ENCODE results near the gene VLDLR.

VLDLR gene

GRCh38 chr9:2621722-2622460, at the start of gene VLDLR:
TSS of gene VLDLR (plus strand) at chr9:2621787. CDS start at chr9:2622190, 403 bp downstream.
- DNase-seq (ENCODE audit: low read depth), result no peak

DNA sequence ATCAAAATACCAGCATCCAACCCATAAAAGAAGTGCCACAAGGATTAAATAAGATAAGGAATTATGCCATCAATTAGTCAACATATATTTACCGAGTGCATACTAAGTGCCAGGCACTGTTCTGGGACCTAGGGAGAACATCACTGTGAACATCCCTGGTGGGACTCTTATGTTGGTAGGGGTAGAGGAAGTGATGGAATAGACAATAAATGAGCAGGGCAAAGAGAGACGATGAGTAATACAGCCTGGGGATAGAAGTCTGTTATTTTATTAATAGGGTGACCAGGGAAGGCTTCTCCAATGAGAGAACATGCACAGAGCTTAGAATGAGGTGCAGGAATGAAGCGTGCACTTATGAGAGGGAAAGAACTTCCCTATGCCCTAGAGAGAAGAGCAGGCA, 47.4 kb upstream of the VLDLR start:
- DNase-seq (ENCODE audit: low read depth), result no peak

DNA sequence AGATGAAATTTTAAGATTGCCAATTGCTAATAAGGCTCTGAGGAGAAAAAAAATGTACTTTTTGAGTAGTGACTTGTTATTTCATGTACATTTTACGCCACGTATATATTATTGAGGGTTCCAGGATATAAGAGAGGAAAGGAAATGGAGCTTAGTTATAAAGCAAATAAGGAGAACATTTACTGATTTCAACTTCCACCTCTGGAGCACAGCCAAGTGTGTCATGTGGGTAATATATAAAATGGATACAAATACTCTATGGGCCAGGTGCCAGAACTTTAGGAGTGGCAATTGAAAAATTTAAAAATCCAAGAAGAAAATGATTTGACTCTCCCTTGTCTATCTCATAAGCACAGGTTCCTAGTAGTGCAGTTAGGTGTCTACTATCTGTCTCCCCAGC, 45.0 kb upstream of the VLDLR start:
- DNase-seq (ENCODE audit: low read depth), result no peak

- no peak for DNase-seq (ENCODE audit: low read depth)
These were observed 38.1 kb upstream of the VLDLR start for GRCh38 chr9:2583308-2584013.

- no peak for DNase-seq (ENCODE audit: low read depth)
These were observed 29.6 kb upstream of the VLDLR start for GRCh38 chr9:2591967-2592366.

- no peak for DNase-seq (ENCODE audit: low read depth)
These were observed 27.8 kb upstream of the VLDLR start for GRCh38 chr9:2593744-2594143.

GRCh38 chr9:2595973-2596372, 25.6 kb upstream of the VLDLR start:
- no peak for DNase-seq (ENCODE audit: low read depth)

GRCh38 chr9:2597483-2597882, 24.1 kb upstream of the VLDLR start:
- no peak for DNase-seq (ENCODE audit: low read depth)

DNA sequence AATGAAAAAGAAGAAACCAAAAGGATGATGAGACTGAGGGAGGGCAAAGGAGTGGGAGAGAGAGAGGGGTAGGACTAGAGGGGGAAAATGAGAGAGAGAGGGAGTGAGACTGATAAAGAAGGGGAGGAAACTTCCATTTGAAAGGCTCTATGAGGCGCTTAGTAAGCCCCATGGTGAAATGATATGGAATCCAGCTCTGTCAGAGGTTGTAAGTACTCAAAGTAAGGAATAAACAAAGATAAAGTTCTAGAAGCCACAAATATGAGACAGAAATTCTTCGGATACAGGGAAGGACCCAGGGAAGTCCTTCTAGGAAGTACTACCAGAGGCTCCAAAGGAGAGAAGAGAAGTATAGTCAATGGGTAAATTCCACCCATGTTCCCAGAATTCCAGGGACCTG, 21.7 kb upstream of the VLDLR start:
- DNase-seq (ENCODE audit: low read depth), result no peak

DNA sequence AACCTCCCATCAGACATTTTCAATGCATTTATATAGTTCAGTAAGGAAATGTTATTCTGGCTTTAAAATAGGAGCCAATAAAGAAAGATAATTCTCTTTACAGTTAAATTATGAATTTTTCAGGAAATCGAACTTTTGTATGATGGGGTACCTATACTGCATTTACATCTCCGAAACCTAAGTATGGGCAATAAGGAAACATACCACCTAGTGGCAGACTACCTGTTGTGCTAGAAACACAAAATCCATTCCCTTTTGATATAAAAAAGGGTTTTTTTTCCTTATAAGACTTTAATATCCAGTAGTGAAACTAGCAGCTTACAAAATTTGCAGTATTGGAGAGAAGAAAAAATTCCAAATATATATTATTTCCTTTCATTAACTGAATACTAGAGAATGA, 21.3 kb upstream of the VLDLR start:
- DNase-seq (ENCODE audit: low read depth), result no peak

DNA sequence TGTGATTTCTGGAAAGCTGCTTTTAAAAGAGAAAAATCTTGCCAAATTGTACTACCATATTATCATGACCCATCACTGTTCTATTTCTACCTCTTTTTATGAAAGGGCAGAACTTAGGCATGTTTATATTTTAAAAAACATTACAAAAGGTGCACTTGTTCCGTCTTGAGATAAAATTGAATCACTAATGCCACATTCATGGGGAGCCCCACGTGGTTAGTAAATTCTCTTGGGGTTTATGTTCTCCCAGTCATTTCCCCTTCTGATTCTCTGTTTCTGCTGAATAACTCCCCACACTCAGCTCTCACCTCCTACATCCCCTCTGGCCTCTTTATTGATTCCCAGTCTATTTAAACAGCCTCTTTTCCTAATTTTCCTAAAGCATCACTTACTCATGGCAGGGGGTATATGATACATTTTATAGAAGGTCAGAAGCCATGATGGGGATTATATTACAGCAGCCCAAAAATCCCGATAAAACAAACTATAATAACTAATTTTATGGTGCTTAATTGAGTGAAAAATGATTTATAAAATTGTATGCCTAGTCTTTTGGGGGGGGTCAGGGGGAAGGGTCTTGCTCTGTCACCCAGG, 19.7 kb upstream of the VLDLR start:
- no peak for DNase-seq (ENCODE audit: low read depth)

DNA sequence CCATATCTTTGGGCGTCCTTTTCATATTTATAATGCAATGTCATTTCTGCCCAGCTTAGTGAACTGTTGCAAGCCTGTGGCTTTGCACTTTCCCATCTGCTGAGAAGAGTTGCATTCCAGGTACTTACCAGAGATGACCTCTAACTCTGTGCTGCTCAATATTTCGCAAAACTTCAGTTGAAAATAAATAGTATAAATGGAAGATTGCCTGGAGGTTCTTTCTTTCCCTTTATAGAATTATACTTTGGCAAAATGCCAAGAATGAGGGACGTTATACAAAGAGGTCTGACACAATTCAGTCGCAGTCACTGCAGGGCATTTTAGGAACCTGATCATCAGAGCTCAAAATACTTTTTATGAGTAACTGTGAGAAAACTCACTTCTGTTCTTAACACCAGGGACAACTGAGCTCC, 18.9 kb upstream of the VLDLR start:
- DNase-seq (ENCODE audit: low read depth), result no peak

DNA sequence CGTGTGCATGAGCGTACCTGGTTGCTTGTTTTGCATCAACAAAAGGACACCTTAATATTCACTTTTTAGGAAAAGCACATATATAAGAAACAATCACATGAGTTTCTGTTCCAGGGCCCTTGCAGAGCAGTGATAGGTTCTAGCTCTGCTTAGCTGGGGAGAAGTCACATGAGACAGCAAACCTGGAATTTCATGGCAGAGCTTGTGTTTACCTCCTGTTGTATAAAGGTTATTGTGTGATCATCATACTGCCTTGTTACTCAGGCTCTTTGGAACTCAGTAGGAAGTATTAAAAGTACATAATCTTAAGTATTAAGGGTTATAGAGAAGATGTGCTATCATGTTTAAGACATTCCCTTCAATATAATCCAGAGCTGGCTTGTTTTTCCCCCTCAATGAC, 18.0 kb upstream of the VLDLR start:
- no peak for DNase-seq (ENCODE audit: low read depth)

- DNase-seq (ENCODE audit: low read depth), result no peak
These were observed 16.3 kb upstream of the VLDLR start for GRCh38 chr9:2605246-2605645.

- no peak for DNase-seq (ENCODE audit: low read depth)
These were observed 13.3 kb upstream of the VLDLR start for GRCh38 chr9:2608276-2608675.

GRCh38 chr9:2610985-2611384, 10.6 kb upstream of the VLDLR start:
- DNase-seq (ENCODE audit: low read depth), result no peak

GRCh38 chr9:2611961-2612360, 9.6 kb upstream of the VLDLR start:
- no peak for DNase-seq (ENCODE audit: low read depth)

DNA sequence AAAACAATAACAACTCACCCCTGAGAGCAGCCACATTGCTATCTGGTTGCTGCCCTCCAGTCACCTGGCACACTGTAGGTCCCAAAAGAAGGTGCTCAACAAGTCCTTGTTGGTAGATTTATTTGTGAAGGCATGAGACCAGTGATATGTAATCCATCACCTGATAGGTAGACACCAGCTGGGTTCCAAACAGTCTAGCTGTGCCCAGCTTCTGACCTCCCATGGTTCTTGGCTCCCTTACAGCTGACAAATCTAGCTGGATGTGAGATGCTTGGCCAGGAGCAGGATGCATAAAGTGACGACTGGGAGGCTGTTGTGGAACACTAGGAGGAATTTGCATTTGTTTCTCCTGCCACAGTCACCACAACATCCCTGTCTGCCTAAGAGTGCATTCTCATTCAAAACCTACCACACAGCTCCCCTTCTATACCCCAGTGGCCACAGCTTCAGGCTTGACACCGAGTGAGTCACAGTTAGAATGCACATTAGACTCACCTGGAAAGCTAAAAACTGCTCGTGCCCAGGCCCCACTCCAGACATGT, 7.8 kb upstream of the VLDLR start:
- no peak for DNase-seq (ENCODE audit: low read depth)

GRCh38 chr9:2615497-2615896, 6.1 kb upstream of the VLDLR start:
- DNase-seq (ENCODE audit: low read depth), result no peak

GRCh38 chr9:2616692-2617377, 4.8 kb upstream of the VLDLR start:
- DNase-seq (ENCODE audit: low read depth), result no peak

DNA sequence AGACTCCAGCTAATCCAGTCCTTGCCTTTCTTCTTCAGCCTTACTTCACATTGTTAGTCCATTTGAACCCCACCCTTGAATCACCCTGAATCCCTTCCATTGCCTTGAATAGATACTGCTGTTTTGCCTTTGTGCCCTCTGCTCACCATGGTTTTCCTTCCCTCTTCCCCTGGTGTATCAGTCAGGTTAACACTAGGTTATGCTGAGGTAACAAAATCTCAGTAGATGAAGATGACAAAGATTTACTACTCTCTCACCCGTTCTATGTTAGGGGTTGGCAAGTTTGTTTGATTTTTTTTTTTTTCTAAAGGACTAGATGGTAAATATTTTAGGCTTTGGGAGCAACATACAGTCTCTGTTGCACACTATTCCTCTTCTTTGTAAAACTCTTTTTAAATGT, 3.3 kb upstream of the VLDLR start:
- no peak for DNase-seq (ENCODE audit: low read depth)

DNA sequence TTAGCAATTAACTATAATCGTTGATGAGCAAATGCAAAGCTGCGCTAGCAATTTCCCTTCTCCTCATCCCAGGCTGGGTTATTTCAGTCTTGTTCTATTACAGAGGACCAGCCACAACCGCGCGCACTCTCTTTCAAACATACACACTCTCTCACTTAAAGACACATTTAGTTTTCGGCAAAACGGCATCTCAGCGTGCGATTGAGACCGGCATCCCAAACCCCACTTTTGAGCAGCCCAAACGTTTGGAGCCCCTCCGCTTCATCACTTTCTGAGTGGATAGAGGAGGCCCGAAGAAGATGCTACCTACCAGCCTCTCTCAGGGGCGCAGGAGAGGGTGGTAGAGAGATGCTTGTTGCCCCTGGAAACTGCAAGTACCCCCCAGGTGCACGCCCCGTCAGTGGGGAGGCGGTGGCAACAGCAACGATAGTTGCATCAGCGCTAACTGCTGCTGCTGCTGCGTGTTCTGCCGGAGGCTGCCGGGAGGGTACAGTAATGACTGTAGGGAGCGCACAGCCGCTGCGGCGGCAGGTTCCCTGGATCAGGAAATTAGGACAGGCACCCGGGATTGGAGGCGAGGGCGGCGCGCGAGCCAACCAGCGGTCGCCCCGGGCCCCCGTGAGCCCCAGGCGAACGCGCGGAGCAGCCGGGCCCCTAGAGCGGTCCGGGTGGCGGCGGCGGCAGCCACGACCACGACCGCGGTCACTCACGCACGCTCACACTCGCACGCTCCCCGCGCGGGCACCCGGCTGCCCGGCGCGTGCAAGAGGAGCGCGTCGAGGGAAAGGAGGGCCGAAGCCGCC, 467 bp upstream of the VLDLR start:
- no peak for DNase-seq (ENCODE audit: low read depth)
